ENCODE data around the gene MTA3. TPM values are rescaled to one million over a fixed set of nuclear protein-coding genes. Genes with fewer than 3 reads are reported as not detected.

MTA3 gene
- total and polyA plus RNA-seq, 2 donors (not counting 3 experiments of a cell fraction or from before 2014, with no cell fraction given) = 36.3 to 53.3 TPM

DNA sequence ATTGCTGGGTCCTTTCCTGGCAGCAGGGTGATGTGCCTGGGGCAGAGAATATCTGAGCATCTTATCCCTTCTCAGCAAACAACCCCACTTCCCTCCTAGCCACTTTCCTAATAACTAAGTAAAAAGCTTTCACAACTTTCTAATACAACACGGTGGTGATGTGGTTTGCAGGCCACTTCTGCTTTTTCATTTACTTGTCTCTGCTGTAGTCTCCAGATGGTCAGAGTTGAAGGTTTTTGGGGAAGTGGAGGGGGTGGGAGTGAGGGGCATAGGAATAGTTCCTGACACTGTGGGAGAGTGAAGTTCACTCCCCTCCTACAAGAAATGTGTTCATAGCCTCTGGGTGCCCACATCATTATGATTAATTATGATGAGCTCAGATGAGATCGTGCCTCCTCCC lies 183.9 kb downstream of the MTA3 start:
- dilution Hi-C loops (cut with MboI; ENCODE audit: extremely low pct_ligation_motif_present, low sequenced_read_pairs) = no loop called here
- no peaks in the 10 kb centered on the region for H3K9me3 ChIP-seq (replicated peaks; ENCODE audit: control insufficient read depth, insufficient read depth, low read length)
- no peaks in the 10 kb centered on the region for H4K20me1 ChIP-seq (replicated peaks; ENCODE audit: control insufficient read depth, extremely low read depth, insufficient read depth, low read length)
- H3K27me3 ChIP-seq (ENCODE audit: control insufficient read depth in 2 of 2, insufficient read depth in 2 of 2, low read length in 2 of 2) = no peaks in the 10 kb centered on the region
- H3K4me2 ChIP-seq (ENCODE audit: insufficient read depth, low read length) = no peak overlapping the region
- POLR2A ChIA-PET = no interaction called here
- FAIRE-seq (no peak), DNase-seq (ENCODE audit: low read depth, low spot score) (no peak)
- H2AFZ ChIP-seq (ENCODE audit: low read depth, low read length) = no peak overlapping the region
- no peak overlapping the region for H3K27ac ChIP-seq (ENCODE audit: insufficient read depth, low read depth, low read length)
- no peak overlapping the region for H3K4me3 ChIP-seq (replicated peaks in 1 of 3; ENCODE audit: insufficient read depth in 1 of 3, low read depth in 1 of 3, low read length in 3 of 3)
- no peaks in the 10 kb centered on the region for H3K4me1 ChIP-seq (ENCODE audit: control insufficient read depth, extremely low read depth, insufficient read depth, low read length)
- no peaks in the 10 kb centered on the region for H3K79me2 ChIP-seq (ENCODE audit: control insufficient read depth, insufficient read depth, low read length)
- TF ChIP-seq POLR2AphosphoS5 (IDR thresholded peaks at IDR 0.05; ENCODE audit: insufficient read depth, low read depth, low read length) = no peak
- TF ChIP-seq, protein P1, sequence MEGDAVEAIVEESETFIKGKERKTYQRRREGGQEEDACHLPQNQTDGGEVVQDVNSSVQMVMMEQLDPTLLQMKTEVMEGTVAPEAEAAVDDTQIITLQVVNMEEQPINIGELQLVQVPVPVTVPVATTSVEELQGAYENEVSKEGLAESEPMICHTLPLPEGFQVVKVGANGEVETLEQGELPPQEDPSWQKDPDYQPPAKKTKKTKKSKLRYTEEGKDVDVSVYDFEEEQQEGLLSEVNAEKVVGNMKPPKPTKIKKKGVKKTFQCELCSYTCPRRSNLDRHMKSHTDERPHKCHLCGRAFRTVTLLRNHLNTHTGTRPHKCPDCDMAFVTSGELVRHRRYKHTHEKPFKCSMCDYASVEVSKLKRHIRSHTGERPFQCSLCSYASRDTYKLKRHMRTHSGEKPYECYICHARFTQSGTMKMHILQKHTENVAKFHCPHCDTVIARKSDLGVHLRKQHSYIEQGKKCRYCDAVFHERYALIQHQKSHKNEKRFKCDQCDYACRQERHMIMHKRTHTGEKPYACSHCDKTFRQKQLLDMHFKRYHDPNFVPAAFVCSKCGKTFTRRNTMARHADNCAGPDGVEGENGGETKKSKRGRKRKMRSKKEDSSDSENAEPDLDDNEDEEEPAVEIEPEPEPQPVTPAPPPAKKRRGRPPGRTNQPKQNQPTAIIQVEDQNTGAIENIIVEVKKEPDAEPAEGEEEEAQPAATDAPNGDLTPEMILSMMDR (IDR thresholded peaks at IDR 0.05; ENCODE audit: extremely low read depth in 1 of 2, insufficient read depth in 1 of 2, low read depth in 1 of 2, low read length in 2 of 2) = no peak
- TF ChIP-seq FOS (IDR thresholded peaks at IDR 0.05; ENCODE audit: borderline replicate concordance, insufficient read depth, low read length) = no peak
- TF ChIP-seq GATA2 (IDR thresholded peaks at IDR 0.05; ENCODE audit: insufficient read depth, insufficient read length, low read depth, low read length) = no peak
- TF ChIP-seq POLR2A (IDR thresholded peaks at IDR 0.05; ENCODE audit: low read depth, low read length) = no peak
- TF ChIP-seq, protein P2, sequence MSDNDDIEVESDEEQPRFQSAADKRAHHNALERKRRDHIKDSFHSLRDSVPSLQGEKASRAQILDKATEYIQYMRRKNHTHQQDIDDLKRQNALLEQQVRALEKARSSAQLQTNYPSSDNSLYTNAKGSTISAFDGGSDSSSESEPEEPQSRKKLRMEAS (IDR thresholded peaks at IDR 0.05; ENCODE audit: insufficient read depth, insufficient read length) = no peak
- TF ChIP-seq EZH2 (IDR thresholded peaks at IDR 0.05; ENCODE audit: borderline replicate concordance, low read depth, low read length, severe bottlenecking) = no peak
- TF ChIP-seq MYC (IDR thresholded peaks at IDR 0.05; ENCODE audit: low read depth, low read length) = no peak
- TF ChIP-seq JUN (IDR thresholded peaks at IDR 0.05; ENCODE audit: borderline replicate concordance, insufficient read depth, insufficient read length, low read depth) = no peak
- H3K9ac ChIP-seq (replicated peaks; ENCODE audit: extremely low read depth, insufficient read depth, low read length) = no peak overlapping the region
- no peaks in the 10 kb centered on the region for H3K9me1 ChIP-seq (replicated peaks; ENCODE audit: control insufficient read depth, extremely low read depth, insufficient read depth, low read length)
- H3K36me3 ChIP-seq (ENCODE audit: control insufficient read depth in 2 of 2, extremely low read depth in 1 of 2, insufficient read depth in 2 of 2, low read length in 2 of 2) = peaks cover 0 to 7% of the 10 kb centered on the region in 2 experiments
- BruUV-seq (replicated peaks) = no TSS peak
- CTCF ChIA-PET = interaction anchor here (0.7 kb wide), 1 partner anchor 295 kb away, joined by 3 read pairs; no protein-coding TSS in a partner anchor
- intact Hi-C loops (cut with micrococcal nuclease) = no loop called here

All from endothelial cell of umbilical vein (primary cell).